Smooth muscle cell (in vitro differentiated cells): ENCODE data around the gene P4HTM. TPM values are rescaled to one million over a fixed set of nuclear protein-coding genes. Genes with fewer than 3 reads are reported as not detected.

Experiments
- DNase-seq: peaks from one replicate; lab custom pipeline; 2025; ENCODE audit not compliant: unreplicated experiment; lab: John Stamatoyannopoulos, UW
- H2AFZ ChIP-seq: fragments of 200-600 bp; sonication (generic); 2 replicates; pipeline ENCODE4 v1.6.0; 2016; ENCODE audit warnings: antibody characterized with exemption, low read depth, mild to moderate bottlenecking
- H3F3A ChIP-seq: fragments of 200-600 bp; sonication (generic); 2 replicates; pipeline ENCODE4 v1.6.0; 2017; ENCODE audit warnings: antibody characterized with exemption, low read depth
- H3K27ac ChIP-seq: fragments of 200-600 bp; sonication (generic); 2 replicates; pipeline ENCODE4 v1.5.1; 2016; ENCODE audit warnings: low read depth, mild to moderate bottlenecking
- H3K27me3 ChIP-seq: fragments of 200-600 bp; sonication (generic); 2 replicates; pipeline ENCODE4 v1.6.1; 2016; ENCODE audit warnings: low read depth, mild to moderate bottlenecking
- H3K36me3 ChIP-seq: fragments of 200-600 bp; sonication (generic); 2 replicates; pipeline ENCODE4 v1.5.1; 2016; ENCODE audit warnings: low read depth
- H3K4me1 ChIP-seq: fragments of 200-600 bp; sonication (generic); 2 replicates; pipeline ENCODE4 v1.5.1; 2016; ENCODE audit warnings: low read depth
- H3K4me2 ChIP-seq: fragments of 200-600 bp; sonication (generic); 2 replicates; pipeline ENCODE4 v1.6.0; 2016; ENCODE audit warnings: mild to moderate bottlenecking
- H3K4me3 ChIP-seq: fragments of 200-600 bp; sonication (generic); 2 replicates; pipeline ENCODE4 v1.5.1; 2016; ENCODE audit warnings: mild to moderate bottlenecking
- H3K79me2 ChIP-seq: fragments of 200-600 bp; sonication (generic); 2 replicates; pipeline ENCODE4 v1.6.0; 2016; ENCODE audit warnings: low read depth, mild to moderate bottlenecking
- H3K9ac ChIP-seq: fragments of 200-600 bp; sonication (generic); 2 replicates; pipeline ENCODE4 v1.6.0; 2016; ENCODE audit warnings: low read depth
- H3K9me3 ChIP-seq: fragments of 200-600 bp; sonication (generic); replicated peaks from 2 replicates; pipeline ENCODE4 v1.5.1; 2016; ENCODE audit warnings: low read depth
- H4K20me1 ChIP-seq: fragments of 200-600 bp; sonication (generic); 2 replicates; pipeline ENCODE4 v1.6.0; 2016; ENCODE audit warnings: low read depth
- WGBS: methylation state at CpG from one replicate; pipeline ENCODE4 v1.1.7; 2016; ENCODE audit warnings: low lambda C conversion rate; 5-methylcytosine and 5-hydroxymethylcytosine counted together
- polyA plus RNA-seq: library from polyadenylated mRNA; unstranded; fragments of >200 nt; fragmentation: Nextera tagmentation; extraction: Ambion mirVana; gene quantifications from 2 replicates; pipeline ENCODE4 v1.2.1, GENCODE V29; 2016
- total RNA-seq: library from RNA; depleted of rRNA; stranded (reverse); fragments of >200 nt; gene quantifications from 2 replicates; pipeline ENCODE4 v1.2.3, GENCODE V29; 2014
- TF ChIP-seq, protein P1 (sequence below): fragments of 200-600 bp; sonication (generic); IDR thresholded peaks from 2 replicates; pipeline ENCODE4 v1.5.1; 2017; ENCODE audit warnings: borderline replicate concordance, mild to moderate bottlenecking, antibody characterized with exemption; ENCODE audit not compliant: insufficient read depth, poor library complexity, severe bottlenecking

The P4HTM gene
- total and polyA plus RNA-seq, 2 experiments from 2014 or later = 22.7 to 29.9 TPM

DNA sequence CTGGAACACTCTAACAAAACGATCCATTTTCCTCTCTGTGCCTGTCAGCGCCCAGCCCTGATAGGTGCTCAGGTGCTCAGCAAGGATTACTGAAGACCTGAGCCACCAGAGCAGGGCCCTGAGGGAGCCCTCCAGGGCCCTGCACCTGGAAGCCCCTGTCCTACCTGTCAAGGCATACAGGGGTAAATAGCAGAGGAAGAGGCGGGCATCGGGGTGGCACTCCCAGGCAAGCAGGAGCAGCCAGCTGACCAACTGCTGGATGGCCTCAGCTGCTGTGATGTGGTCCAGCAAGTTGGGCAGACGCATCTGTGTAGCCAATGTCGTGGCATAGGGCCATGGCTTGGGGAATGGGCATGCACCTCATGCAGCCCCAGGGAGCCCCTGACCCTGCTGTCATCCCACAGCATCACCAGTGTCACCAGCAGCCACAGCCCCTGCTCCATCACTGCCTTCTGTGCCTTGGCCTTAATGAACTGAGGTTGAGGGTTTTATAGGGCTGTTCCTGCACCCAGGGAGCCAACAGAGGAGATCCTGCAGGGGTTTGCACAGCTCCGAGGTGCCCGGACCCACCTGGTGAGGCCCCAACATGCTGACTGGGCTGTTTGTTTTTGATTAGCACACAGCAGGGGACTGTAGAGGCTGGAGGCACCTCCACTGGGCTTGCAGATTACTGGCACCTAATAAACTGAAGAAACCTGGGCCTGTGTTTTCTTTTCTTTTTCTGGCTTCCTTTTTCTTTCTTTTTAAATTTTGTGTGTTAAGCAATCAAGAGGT lies 9.2 kb downstream of the P4HTM start:
- no peaks in the 10 kb centered on the region for H3K36me3 ChIP-seq
- H3K4me3 ChIP-seq = no peak overlapping the region
- no peak overlapping the region for H2AFZ ChIP-seq
- no peak overlapping the region for H3K9ac ChIP-seq
- H3K27ac ChIP-seq = no peak overlapping the region
- WGBS = 92% methylated on average over 8 of the region's 8 CpGs
- H3K4me2 ChIP-seq = no peak overlapping the region
- H4K20me1 ChIP-seq = no peaks in the 10 kb centered on the region
- no peaks in the 10 kb centered on the region for H3K9me3 ChIP-seq
- H3K79me2 ChIP-seq = no peaks in the 10 kb centered on the region
- TF ChIP-seq, protein P1, sequence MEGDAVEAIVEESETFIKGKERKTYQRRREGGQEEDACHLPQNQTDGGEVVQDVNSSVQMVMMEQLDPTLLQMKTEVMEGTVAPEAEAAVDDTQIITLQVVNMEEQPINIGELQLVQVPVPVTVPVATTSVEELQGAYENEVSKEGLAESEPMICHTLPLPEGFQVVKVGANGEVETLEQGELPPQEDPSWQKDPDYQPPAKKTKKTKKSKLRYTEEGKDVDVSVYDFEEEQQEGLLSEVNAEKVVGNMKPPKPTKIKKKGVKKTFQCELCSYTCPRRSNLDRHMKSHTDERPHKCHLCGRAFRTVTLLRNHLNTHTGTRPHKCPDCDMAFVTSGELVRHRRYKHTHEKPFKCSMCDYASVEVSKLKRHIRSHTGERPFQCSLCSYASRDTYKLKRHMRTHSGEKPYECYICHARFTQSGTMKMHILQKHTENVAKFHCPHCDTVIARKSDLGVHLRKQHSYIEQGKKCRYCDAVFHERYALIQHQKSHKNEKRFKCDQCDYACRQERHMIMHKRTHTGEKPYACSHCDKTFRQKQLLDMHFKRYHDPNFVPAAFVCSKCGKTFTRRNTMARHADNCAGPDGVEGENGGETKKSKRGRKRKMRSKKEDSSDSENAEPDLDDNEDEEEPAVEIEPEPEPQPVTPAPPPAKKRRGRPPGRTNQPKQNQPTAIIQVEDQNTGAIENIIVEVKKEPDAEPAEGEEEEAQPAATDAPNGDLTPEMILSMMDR = no peak
- no peak for DNase-seq
- peaks cover 8% of the 10 kb centered on the region for H3K4me1 ChIP-seq
- no peaks in the 10 kb centered on the region for H3K27me3 ChIP-seq
- H3F3A ChIP-seq = no peaks in the 10 kb centered on the region

- Histone ChIP-seq H3K9ac (no peak overlapping the region), H3K36me3 (no peaks in the 10 kb centered on the region), H3K9me3 (no peaks in the 10 kb centered on the region), H3K27ac (no peak overlapping the region), H3K4me1 (peaks cover 9% of the 10 kb centered on the region), H3K4me3 (no peak overlapping the region), H4K20me1 (no peaks in the 10 kb centered on the region), H3K4me2 (no peak overlapping the region), H3K27me3 (no peaks in the 10 kb centered on the region), H3F3A (no peaks in the 10 kb centered on the region), H3K79me2 (no peaks in the 10 kb centered on the region), H2AFZ (no peak overlapping the region)
- WGBS = 96% methylated on average over 6 of the region's 6 CpGs
- no peak for DNase-seq
- TF ChIP-seq, protein P1 = no peak
Measured at GRCh38 chr3:49001155-49001554, 11.1 kb downstream of the P4HTM start.

- H3K4me3 ChIP-seq = no peak overlapping the region
- 92% methylated on average over 16 of the region's 16 CpGs for WGBS
- H3K9me3 ChIP-seq = no peaks in the 10 kb centered on the region
- H3K9ac ChIP-seq = no peak overlapping the region
- H4K20me1 ChIP-seq = peaks cover 17% of the 10 kb centered on the region
- no peak overlapping the region for H3K4me2 ChIP-seq
- H3K27me3 ChIP-seq = no peaks in the 10 kb centered on the region
- peaks cover 22% of the 10 kb centered on the region for H3K79me2 ChIP-seq
- no peaks in the 10 kb centered on the region for H3K36me3 ChIP-seq
- DNase-seq = no peak
- H3F3A ChIP-seq = peaks cover 4% of the 10 kb centered on the region
- peaks cover 16% of the 10 kb centered on the region for H3K4me1 ChIP-seq
- no peak overlapping the region for H2AFZ ChIP-seq
- no peak overlapping the region for H3K27ac ChIP-seq
- TF ChIP-seq, protein P1 = no peak
Measured at GRCh38 chr3:49004352-49005302, 14.6 kb downstream of the P4HTM start.
